GM12878 (cell line): ENCODE measurements around the gene NEO1.

ENCODE experiments used
- CTCF ChIP-seq, 3 experiments: IDR thresholded peaks in 2 of 3; conservative IDR thresholded peaks in 1 of 3; 2 replicates each; pipeline ENCODE4 v1.5.1; 2011; ENCODE audit warnings: low read depth in 3 of 3, low read length in 3 of 3, mild to moderate bottlenecking in 3 of 3, control low read depth in 2 of 3, moderate library complexity in 2 of 3, inconsistent platforms in 1 of 3, mixed read lengths in 1 of 3; ENCODE audit not compliant: control insufficient read depth in 2 of 3, insufficient read depth in 1 of 3; ENCODE audit errors: extremely low read depth in 1 of 3
- JUND ChIP-seq: IDR thresholded peaks from 2 replicates; pipeline ENCODE4 v1.6.1; 2012; ENCODE audit warnings: low read depth, mild to moderate bottlenecking, low read length, improper control_type of control experiment, moderate library complexity
- PKNOX1 ChIP-seq: fragments of 450-650 bp; IDR thresholded peaks from 2 replicates; pipeline ENCODE4 v1.6.1; 2016; ENCODE audit warnings: mild to moderate bottlenecking
- POLR2AphosphoS2 ChIP-seq: IDR thresholded peaks from 2 replicates; pipeline ENCODE4 v1.6.1; 2011; ENCODE audit warnings: low read depth, mild to moderate bottlenecking, low read length, improper control_type of control experiment, moderate library complexity
- SRF ChIP-seq, 2 experiments: IDR thresholded peaks; 2 replicates each; pipeline ENCODE4 v1.6.1; 2011; ENCODE audit warnings: low read depth in 2 of 2, low read length in 2 of 2, mild to moderate bottlenecking in 1 of 2, moderate library complexity in 1 of 2
- ZNF207 ChIP-seq: fragments of 450-650 bp; IDR thresholded peaks from 2 replicates; pipeline ENCODE4 v1.6.1; 2014; ENCODE audit warnings: antibody characterized with exemption, mild to moderate bottlenecking, borderline replicate concordance

DNA sequence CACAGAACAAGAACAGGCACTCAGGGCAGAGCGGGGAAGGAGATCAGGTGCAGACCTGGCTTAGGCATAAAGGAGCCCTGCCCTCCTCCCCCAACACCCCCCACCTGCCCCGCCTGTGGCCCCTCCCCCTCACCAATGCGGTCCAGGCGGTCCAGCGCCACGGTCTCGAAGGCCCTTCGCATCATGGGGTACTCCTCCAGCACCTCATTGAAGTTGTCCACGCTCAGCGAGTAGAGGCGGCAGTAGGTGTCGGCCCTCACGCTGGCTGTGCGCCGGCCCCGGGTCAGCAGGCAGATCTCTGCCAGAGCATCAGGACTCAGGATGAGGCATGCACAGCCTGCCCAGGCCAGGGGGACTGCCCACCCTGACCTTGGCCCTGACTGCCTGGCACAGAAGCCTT lies 271.7 kb downstream of the NEO1 start:
- TF ChIP-seq POLR2AphosphoS2 (no peak), PKNOX1 (no peak), SRF (IDR thresholded peaks at IDR 0.05; ENCODE audit: low read depth in 2 of 2, low read length in 2 of 2) (no peak), ZNF207 (no peak), JUND (no peak), CTCF (IDR thresholded peaks at IDR 0.05 in 2 of 3, conservative IDR thresholded peaks at IDR 0.05 in 1 of 3; ENCODE audit: control insufficient read depth in 2 of 3, extremely low read depth in 1 of 3, insufficient read depth in 1 of 3, low read depth in 3 of 3, low read length in 3 of 3) (no peak)
